GM12801 (cell line): ENCODE measurements around the gene RNF135.

ENCODE experiments used
- CTCF ChIP-seq: IDR thresholded peaks from one replicate; pipeline ENCODE4 v1.5.1; 2011; ENCODE audit warnings: control low read depth; ENCODE audit not compliant: insufficient read length; ENCODE audit errors: extremely low read depth

The RNF135 gene

GRCh38 chr17:31031841-31032240 lies 61.0 kb downstream of the RNF135 start:
- TF ChIP-seq CTCF = no peak

- no peak for TF ChIP-seq CTCF
Measured at GRCh38 chr17:31048142-31048541, 77.3 kb downstream of the RNF135 start.

GRCh38 chr17:31048780-31049179 lies 77.9 kb downstream of the RNF135 start:
- no peak for TF ChIP-seq CTCF
